PC-9 (cell line): ENCODE measurements around the gene GTF3C4.

Experiments
- EZH2 ChIP-seq: fragments of 200-600 bp; sonication (generic); IDR thresholded peaks from 2 replicates; pipeline ENCODE4 v1.8.0; 2017; ENCODE audit warnings: antibody characterized with exemption, low read depth
- TF ChIP-seq, protein P1 (sequence below): fragments of 200-600 bp; sonication (generic); conservative IDR thresholded peaks from 2 replicates; pipeline ENCODE4 v1.6.1; 2017; ENCODE audit warnings: mixed run types, antibody characterized with exemption, mild to moderate bottlenecking, moderate library complexity

DNA sequence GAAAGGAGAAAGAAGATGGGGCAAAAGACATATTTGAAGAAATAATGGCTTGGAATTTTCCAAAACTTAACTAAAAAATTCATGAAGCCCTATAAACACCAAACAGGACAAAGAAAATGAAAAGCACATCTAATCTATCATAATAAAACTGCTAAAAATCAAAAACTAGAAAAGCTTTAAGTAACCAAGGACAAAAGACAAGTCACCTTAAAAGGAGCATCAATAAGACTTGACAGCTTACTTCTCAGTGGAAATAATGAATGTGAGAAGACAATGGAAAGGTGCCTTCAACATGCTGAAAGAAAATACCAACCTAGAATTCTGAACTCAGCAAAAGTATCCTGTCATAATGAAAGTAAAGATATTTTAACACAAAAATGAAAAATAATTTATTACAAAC lies 27.0 kb downstream of the GTF3C4 start:
- no peak for TF ChIP-seq EZH2
- TF ChIP-seq, protein P1, sequence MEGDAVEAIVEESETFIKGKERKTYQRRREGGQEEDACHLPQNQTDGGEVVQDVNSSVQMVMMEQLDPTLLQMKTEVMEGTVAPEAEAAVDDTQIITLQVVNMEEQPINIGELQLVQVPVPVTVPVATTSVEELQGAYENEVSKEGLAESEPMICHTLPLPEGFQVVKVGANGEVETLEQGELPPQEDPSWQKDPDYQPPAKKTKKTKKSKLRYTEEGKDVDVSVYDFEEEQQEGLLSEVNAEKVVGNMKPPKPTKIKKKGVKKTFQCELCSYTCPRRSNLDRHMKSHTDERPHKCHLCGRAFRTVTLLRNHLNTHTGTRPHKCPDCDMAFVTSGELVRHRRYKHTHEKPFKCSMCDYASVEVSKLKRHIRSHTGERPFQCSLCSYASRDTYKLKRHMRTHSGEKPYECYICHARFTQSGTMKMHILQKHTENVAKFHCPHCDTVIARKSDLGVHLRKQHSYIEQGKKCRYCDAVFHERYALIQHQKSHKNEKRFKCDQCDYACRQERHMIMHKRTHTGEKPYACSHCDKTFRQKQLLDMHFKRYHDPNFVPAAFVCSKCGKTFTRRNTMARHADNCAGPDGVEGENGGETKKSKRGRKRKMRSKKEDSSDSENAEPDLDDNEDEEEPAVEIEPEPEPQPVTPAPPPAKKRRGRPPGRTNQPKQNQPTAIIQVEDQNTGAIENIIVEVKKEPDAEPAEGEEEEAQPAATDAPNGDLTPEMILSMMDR = no peak
